Testis (tissue), 2 donors: ENCODE measurements around the gene TPCN2.

Experiments used
- POLR2A ChIP-seq: fragments of 450-650 bp; IDR thresholded peaks from one replicate; pipeline ENCODE4 v1.6.1; 2017; ENCODE audit warnings: antibody characterized with exemption, mild to moderate bottlenecking, moderate library complexity
- TF ChIP-seq, protein P1 (sequence below), 3 experiments: fragments of 450-650 bp in 2 of 3; fragments of 200-600 bp in 1 of 3; sonication (generic) in 1 of 3; IDR thresholded peaks; one replicate each; pipeline ENCODE4 v1.5.1; 2016 to 2019; ENCODE audit warnings: antibody characterized with exemption in 3 of 3, mild to moderate bottlenecking in 2 of 3, moderate library complexity in 1 of 3

GRCh38 chr11:69097263-69097662, 48.5 kb downstream of the TPCN2 start:
- TF ChIP-seq, protein P1, sequence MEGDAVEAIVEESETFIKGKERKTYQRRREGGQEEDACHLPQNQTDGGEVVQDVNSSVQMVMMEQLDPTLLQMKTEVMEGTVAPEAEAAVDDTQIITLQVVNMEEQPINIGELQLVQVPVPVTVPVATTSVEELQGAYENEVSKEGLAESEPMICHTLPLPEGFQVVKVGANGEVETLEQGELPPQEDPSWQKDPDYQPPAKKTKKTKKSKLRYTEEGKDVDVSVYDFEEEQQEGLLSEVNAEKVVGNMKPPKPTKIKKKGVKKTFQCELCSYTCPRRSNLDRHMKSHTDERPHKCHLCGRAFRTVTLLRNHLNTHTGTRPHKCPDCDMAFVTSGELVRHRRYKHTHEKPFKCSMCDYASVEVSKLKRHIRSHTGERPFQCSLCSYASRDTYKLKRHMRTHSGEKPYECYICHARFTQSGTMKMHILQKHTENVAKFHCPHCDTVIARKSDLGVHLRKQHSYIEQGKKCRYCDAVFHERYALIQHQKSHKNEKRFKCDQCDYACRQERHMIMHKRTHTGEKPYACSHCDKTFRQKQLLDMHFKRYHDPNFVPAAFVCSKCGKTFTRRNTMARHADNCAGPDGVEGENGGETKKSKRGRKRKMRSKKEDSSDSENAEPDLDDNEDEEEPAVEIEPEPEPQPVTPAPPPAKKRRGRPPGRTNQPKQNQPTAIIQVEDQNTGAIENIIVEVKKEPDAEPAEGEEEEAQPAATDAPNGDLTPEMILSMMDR (IDR thresholded peaks at IDR 0.05), result no peak
- no peak for TF ChIP-seq POLR2A
